Endothelial cell of hepatic sinusoid (primary cell): ENCODE results near the gene CSDE1.

ENCODE experiments used
- in situ Hi-C: cut with HindIII; loops from 2 replicates; pipeline ENCODE4 v1.10.0; 2017; ENCODE audit warnings: low sequenced_read_pairs

CSDE1 gene

DNA sequence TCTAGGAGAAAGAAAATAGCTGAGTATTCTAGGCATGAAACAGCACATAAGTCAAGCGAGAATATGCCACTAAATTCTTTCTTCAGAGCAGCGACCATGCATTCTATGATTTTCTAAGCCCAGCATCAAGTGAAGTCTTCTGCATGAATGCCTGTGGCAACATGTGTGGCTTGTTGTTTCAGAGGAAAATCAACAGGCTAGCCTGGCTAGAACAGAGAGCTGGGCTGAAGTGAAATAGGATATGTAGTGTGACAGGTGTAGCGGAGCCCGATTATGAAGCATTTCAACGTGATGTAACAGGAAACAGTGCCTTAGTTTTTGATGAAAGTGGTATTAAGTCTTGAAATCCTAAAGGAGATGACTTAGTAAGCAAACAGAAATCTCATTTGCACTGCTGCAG is 7.0 kb downstream of the CSDE1 start:
- in situ Hi-C loops, result no loop called here

DNA sequence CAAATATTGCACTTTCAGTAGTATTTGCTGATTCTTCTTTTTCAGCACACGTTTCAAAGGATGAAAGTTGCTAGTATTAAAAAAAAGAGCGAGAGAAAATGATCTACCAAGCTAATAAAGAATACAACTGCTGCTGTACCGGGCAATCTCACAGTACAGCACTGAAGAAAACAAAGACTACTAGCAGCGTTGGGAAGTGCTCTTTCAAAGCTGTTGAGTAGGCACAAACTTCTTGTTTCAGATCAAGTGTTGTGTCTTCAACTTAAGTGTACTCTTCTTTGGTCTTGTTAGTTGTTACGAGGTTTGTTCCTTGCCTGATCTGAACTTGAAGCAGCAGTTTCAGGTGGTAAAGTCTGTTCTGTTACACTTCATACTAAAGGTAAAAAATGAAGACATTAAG is 7.9 kb downstream of the CSDE1 start:
- in situ Hi-C loops, result no loop called here

DNA sequence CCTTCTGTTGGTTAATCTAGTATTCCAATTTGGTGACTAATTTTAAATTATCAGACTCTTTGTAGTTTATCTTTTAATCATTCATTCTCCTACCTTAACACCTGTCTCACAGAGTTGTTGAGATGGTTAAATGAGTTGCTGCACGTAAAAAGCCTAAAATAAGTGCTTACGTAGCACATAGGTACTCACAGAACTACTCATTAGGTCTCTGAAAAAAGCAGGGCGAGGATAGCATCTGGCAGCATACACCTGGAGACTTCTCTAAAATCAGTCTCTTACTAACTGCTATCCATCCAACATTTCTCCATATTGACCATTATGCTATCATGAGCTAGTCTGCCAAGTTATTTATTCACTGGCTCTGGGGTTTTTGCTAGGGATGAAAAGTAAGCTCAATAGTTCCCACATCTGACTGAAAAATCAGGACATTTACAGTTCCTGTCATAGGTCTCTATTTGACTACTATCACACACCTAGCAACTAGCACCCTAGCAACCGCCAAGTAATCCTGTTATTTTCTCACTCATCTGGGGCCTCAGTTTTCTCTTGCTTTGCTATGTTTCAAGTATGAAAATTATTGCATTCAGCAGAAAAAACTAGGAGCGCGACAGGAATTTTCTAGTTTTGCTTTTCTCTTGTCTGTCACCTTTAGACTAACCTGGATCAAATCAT is 11.2 kb downstream of the CSDE1 start:
- in situ Hi-C loops, result no loop called here

DNA sequence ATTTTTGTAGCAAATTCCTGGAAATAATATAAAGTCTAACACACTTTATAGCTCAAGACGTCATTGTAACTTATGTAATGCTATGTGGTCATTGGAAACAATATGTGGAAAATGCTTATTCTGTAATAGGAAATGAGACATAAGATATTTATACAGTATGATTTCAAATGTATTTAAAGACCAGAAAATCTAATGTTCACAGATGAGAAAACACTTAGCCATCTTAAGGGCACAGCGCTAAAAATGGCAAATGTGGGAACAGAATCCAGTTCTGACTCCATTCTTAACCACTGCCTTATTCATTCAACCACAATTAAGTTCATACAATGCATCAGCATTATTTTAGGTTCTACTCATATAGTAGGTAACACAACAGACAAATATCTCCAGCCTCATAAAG is 12.5 kb downstream of the CSDE1 start:
- in situ Hi-C loops, result no loop called here

DNA sequence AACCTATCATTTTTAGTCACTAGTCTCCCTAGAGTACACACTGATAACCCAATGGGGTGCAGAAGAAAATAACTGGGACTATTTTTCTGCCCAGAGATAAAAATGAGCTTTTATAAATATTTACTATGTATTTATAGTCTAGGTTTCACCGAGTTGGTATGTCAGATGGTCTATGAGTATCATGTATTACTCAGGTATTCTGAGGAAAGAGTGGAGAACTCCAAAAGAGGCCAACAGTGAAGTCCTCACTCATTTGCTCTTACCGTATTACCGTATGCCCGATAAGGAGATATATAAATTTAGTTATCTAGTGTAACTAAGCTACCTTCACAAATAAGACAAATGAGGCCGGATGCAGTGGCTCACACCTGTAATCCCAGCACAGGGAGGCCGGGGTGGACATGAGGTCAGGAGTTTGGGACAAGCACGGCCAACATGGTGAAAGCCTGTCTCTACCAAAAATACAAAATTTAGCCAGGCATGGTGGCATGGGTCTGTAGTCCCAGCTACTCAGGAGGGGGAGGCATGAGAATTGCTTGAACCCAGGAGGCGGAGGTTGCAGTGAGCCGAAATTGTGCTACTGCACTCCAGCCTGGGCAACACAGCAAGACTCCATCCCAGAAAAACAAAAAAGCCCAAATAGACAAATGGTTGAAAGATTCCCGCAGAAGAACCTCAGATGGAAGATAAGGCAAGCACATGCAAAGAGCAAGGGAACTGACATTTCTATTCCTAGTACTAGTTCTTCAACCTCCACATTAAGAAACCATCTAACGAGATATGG is 15.6 kb downstream of the CSDE1 start:
- in situ Hi-C loops, result no loop called here

DNA sequence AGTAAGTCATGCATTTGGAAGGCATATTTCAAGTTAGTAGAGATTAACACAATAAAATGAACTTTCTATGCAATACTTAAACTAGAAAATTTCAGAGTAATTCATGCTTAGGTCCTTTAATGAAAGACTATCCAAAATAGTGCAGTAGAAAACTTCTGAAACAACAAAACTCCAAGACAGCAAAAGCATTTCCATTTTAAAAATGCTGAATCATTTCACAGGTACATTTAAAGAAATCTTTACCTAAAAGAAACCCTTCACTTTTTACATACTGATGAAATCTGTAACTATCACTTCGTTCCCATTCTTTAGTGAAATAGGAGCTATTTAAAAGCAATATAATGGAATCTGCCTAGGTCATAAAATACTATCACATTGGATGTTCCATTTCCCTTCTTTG is 17.5 kb downstream of the CSDE1 start:
- in situ Hi-C loops, result no loop called here

DNA sequence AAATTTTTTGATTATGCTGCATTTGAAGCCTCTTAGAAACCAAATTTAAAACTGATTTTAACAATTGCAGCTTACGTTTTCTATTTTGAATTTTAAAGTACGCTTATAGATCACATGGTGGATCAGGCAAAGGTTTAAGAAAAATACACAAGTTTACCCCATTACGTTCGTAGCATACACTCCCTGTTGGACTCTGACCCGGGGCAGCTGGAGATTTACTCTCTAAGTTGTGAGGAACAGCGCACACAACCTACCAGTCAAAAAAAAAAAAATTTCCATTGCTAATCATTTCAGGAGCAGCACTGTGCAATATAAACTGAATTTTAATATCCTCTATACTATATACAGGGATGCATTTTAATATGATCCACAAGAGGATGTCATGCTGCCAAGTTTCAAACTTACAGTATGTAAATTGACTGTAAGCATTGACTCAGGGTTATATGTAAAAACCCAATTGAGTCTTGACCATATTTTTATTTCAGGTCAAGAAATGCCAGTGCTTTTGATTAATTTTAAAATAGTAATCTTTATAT is 20.4 kb downstream of the CSDE1 start:
- in situ Hi-C loops, result no loop called here

DNA sequence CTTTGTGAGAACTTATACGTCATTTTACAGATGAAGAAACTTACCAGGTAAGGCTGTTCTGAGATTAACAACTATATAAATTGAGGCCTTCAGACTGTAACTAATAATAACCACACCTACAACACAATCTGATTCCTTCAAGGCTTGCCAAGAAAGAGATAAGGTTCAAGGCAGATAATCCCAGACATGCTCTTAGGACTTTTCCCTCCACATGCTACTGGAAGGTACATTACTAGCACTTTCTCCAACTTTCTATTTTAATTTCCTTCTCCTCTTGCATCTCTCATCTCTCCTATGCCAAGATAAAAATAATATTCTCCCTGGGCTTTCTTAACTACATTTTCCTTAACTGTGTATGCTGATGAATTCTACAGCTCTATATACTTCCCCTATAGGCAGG is 22.3 kb downstream of the CSDE1 start:
- in situ Hi-C loops, result no loop called here

DNA sequence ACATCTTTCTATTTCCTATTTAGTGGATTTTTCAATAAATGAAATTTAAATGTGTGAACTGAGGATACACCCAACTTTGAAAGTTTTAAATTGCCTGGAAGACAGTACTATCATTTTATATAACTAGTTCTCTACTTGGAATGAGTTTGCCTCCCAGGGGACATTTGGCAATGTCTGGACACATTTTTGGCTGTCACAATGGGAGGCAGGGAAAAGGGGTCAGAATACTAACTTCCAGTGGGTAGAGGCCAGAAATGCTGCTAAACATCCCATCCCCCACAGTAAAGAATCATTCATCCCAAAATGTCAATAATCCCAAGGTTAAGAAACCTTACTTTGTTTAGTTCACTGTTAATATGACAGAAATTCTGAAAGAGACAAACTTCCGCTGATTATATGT is 28.0 kb downstream of the CSDE1 start:
- in situ Hi-C loops, result no loop called here

DNA sequence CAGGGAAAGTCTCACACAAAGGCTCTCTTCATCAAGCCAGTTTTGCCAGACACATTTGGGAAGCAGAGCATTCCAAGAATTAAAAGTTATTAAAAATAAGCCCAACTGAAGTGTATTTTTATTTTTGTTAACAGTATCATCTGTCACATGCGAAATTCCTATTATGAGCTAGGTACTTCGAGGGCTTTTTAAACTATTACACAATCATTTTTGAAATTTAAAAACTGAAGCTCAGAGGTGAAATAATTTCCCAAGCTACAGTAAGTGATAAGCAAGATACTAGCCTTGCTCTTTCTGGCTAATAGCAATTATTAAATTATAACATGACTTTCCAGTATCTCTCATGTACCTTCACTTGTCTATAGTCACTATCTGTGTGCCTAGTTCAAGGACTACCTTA is 29.2 kb downstream of the CSDE1 start:
- in situ Hi-C loops, result no loop called here

DNA sequence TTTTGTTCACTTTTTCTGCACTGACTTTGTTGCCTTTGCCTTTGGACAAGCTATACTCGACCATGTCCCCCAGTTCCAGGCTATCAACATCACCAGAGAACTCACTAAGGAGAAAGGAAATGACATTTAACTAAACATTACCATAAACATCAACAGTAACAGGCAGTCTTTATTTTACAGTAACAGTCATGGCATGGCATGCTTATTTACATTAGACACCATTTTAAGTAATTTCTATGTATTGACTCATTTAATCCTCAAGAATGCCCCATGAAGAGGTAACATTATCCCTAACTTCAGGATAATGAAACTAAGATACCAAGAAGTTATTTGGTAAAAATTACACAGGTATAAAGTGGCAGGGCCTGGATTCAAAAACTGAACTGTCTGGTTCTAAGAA is 32.6 kb downstream of the CSDE1 start:
- in situ Hi-C loops, result no loop called here

DNA sequence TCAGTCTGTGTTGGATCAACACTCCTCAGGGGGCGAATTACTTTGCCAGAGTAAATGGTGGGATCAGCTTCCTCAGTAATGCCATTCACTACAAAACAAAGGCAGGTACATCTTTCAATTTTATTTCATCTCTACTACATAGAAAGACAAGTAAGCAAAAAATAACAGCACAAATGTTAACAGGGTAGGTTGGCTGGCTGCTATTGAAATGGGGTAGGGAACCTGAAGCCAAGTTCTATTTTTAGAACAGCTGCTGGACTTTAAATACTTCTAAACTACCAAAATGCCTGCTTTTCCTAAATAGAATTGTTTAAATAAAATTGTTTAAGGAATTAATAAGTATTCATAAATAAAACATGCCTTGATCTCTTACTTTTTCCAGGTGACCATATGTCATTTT is 33.9 kb downstream of the CSDE1 start:
- in situ Hi-C loops, result no loop called here

DNA sequence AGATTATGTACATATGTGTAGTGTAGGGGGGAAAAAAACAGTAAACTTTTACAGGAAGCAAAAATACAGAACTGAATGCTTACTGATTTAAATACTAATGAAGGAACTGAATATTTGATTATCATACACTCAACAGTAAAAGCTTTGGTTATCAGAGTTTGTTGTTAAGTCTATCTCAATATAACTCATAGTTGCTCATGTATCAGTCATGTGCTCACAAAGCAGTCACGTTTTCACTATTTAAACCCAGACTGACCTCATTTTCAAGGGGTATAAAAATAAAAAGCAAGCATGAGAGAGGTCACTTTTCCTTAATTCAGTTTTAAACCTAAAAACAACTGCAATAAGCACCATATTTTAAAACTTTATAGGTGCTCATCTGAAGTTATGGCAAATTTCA is 34.3 kb downstream of the CSDE1 start:
- in situ Hi-C loops, result no loop called here

DNA sequence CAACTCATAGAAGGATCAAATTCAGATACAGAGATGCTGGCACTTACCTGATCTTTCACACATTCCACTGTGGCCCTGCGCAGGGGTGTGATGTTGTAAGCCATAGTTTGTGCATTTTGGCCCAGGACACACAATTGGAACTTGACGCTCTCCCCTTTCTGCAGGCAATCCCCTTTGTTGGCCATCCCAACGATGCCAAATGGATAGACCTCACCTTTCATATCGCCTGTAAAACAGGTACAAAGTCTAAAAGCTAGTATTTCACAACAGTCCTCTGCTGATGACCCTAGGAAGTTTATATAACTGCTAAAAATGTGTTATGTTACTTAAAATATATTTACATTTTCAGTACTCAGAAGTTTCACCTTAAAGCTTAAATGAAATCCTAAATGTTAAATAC is 37.3 kb downstream of the CSDE1 start:
- in situ Hi-C loops, result no loop called here

DNA sequence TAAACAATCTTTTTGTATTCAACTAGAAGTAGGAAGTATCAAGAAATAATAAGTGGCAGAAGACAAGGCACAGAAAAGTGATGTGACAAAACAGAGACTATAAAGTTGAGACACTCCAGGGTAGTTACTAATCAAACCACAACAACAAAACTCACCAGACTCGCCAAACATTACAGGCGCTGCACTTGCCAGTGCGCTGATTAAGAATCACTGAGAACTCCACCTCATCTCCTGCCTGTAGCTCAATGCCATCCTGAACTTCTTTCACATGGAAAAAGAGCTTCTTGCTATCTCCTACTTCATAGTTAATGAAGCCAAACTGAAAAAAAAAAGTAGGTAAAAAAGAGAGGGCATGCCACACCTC is 38.4 kb downstream of the CSDE1 start:
- in situ Hi-C loops, result no loop called here

DNA sequence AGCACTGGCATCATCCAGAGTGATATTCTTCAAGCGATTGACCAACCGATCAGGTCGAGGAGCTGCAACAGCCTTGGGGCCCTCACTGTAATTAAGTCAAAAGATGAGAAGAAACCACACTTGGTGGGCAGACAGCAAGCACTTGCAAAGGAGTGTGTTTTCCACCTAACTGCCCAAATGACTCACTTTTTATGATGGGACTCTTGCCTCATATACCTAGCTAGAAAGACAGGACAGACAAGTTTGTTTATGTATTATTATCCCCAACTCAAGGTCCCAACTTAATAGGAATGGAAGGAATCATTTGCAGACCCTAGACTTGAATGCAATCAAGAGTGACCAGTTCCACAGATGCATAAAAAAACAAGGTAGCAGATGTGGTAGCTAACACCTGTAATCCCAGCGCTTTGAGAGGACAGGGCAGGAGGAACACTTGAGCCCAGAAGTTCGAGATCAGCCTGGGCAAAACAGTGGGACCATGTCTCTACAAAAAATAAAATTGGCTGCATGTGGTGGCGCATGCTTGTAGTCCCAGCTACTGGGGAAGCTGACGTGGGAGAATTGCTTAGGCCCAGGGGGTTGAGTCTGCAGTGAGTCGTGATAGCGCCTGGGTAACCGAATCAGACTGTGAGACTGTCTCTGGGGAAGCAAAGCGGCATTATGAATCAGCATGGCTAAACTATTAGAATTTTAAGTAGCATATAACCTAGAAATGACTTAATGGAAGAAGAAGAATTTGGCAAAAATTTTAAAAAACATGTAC is 38.9 kb downstream of the CSDE1 start:
- in situ Hi-C loops, result no loop called here

DNA sequence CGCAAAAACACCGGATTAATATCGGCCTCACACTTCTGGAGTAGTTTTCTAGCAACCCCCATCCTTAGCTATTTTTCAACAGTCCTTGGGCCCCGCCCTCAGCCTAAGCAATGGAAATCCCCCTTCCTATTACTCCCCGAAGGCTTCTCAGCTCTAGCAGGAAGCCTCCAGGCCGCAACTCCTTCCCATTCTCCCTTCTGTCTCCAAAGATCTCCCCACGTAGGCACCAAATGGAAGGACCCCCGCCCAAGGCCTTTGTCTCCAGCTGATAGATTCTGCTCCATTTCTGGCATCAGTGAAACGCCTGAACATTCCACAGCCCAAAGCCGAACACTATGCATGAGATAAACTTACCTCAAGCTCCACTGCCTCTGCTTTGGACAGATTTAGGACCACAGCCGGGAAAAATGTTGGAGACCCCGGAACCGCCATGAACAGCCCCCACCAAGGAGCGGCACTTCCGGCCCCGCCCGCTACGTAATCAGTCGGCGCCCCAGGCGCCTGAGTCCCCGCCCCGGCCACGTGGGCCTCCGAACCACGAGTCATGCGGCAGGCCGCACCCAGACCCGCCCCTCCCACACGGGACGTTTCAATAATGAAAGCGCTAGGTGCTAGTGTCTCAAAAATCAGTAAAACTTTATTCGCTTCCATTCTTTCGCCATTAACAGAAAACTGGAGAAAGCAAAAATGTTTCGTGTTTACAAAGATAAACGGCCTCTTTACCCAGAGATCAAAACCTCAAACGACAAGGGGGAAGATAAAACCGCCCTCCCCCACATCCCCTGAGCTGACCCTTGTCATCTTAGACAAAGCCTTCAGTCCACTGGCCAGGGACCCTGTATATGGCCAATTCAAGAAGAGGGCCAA is 41.2 kb downstream of the CSDE1 start, which contains the start of gene NRAS:
TSS of gene NRAS (minus strand) at position 468 of the 867 bp plus-strand sequence. CDS start 611 bp downstream, outside the sequence.
- in situ Hi-C loops, result no loop called here

DNA sequence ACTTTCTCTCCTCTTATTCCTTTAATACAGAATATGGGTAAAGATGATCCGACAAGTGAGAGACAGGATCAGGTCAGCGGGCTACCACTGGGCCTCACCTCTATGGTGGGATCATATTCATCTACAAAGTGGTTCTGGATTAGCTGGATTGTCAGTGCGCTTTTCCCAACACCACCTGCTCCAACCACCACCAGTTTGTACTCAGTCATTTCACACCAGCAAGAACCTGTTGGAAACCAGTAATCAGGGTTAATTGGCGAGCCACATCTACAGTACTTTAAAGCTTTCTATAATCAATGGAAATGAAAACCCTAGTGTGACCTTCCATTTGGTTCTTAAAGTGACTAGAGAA is 41.9 kb downstream of the CSDE1 start:
- in situ Hi-C loops, result no loop called here

DNA sequence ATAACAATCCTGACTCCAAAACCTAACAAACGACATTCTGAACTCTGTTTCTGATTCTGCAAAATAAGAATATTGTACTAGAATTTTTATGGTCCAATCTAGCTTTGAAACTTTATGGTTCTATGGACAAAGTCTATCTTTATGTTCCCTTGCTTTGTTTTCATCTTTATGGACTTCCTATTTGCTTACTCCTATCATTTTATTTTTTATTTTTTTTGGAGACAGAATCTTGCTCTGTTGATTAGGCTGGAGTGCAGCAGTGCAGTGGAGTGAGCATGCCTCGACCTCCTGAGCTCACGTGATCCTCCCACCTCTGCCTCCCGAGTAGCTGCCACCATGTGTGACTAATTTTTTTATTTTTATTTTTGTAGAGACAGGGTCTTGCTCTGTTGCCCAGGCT is 44.8 kb downstream of the CSDE1 start:
- in situ Hi-C loops, result no loop called here

DNA sequence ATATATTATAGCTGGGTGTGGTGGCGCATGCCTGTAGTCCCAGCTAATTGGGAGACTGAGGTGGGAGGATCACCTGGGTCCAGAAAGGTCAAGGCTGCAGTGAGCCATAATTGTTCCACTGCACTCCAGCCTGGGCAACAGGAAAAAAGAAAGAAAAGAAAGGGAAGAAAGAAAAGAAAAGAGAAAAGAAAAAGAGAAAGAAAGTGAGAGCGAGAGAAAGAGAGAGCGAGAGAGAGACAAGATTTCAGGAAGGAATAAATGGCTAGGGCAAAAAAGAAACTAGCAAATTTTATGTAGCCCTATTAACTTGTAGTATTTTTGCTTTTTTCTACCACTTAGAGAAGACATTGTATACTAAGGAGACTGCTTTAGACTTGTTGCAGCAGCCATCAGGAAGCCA is 47.4 kb downstream of the CSDE1 start:
- in situ Hi-C loops, result no loop called here

DNA sequence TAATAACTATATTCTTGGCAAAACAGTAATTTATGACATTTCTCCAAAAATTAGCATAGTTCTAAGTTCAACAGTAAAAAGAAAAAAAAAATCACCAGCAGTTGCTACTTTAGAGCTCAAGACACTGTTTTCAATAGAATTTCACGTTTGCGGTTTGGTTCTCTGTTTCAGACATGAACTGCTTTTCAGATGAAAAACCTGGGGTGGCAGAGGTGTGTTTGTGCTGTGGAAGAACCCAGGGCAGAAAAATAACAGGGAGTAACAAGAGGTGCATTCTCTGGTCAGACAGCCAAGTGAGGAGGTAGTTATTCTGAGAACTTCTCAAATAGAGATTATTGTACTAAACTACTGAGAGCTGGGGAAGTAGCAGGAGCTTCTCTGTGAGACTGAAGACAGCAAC is 50.2 kb downstream of the CSDE1 start:
- in situ Hi-C loops, result no loop called here
